HepG2 (cell line): ENCODE results near the gene DDX1.

Experiments
- EP300 ChIP-seq, 3 experiments: sonication (generic) in 1 of 3; formaldehyde crosslinking in 1 of 3; IDR thresholded peaks; 2 replicates each; pipeline versions ENCODE4 v1.5.1 to v1.6.1; 2011 to 2020; ENCODE audit warnings: low read depth in 2 of 3, low read length in 2 of 3, borderline replicate concordance in 1 of 3, improper control_type of control experiment in 1 of 3, mild to moderate bottlenecking in 1 of 3, missing genetic modification reagents in 1 of 3, moderate library complexity in 1 of 3
- KDM5B ChIP-seq: sonication (generic); formaldehyde crosslinking; IDR thresholded peaks from 2 replicates; pipeline ENCODE4 v1.4.0; 2020; ENCODE audit warnings: missing genetic modification reagents, mild to moderate bottlenecking, borderline replicate concordance
- MAFF ChIP-seq: IDR thresholded peaks from 2 replicates; pipeline ENCODE4 v1.6.1; 2011; ENCODE audit warnings: low read depth, low read length, improper control_type of control experiment
- NFRKB ChIP-seq: fragments of 450-650 bp; IDR thresholded peaks from 2 replicates; pipeline ENCODE4 v1.6.1; 2017
- SRSF9 ChIP-seq: fragments of 200-400 bp; formaldehyde crosslinking; IDR thresholded peaks from 2 replicates; pipeline ENCODE4 v1.6.1; 2018; ENCODE audit warnings: borderline replicate concordance, mild to moderate bottlenecking, low read depth, low read length; ENCODE audit not compliant: insufficient read depth, poor library complexity, severe bottlenecking
- TF ChIP-seq, protein P1 (sequence below): sonication (generic); formaldehyde crosslinking; IDR thresholded peaks from 2 replicates; pipeline ENCODE4 v1.4.0; 2020; ENCODE audit warnings: missing genetic modification reagents

GRCh38 chr2:15664273-15665066 lies 72.8 kb downstream of the DDX1 start:
- TF ChIP-seq, protein P1, sequence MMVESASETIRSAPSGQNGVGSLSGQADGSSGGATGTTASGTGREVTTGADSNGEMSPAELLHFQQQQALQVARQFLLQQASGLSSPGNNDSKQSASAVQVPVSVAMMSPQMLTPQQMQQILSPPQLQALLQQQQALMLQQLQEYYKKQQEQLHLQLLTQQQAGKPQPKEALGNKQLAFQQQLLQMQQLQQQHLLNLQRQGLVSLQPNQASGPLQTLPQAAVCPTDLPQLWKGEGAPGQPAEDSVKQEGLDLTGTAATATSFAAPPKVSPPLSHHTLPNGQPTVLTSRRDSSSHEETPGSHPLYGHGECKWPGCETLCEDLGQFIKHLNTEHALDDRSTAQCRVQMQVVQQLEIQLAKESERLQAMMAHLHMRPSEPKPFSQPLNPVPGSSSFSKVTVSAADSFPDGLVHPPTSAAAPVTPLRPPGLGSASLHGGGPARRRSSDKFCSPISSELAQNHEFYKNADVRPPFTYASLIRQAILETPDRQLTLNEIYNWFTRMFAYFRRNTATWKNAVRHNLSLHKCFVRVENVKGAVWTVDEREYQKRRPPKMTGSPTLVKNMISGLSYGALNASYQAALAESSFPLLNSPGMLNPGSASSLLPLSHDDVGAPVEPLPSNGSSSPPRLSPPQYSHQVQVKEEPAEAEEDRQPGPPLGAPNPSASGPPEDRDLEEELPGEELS (CRISPR knock-in tag), result no peak
- no peak for TF ChIP-seq KDM5B (CRISPR knock-in tag)
- TF ChIP-seq NFRKB, result no peak
- TF ChIP-seq EP300 (IDR thresholded peaks at IDR 0.05; ENCODE audit: low read depth in 2 of 2, low read length in 2 of 2), result no peak
- TF ChIP-seq EP300 (CRISPR knock-in tag; IDR thresholded peaks at IDR 0.05; ENCODE audit: borderline replicate concordance), result no peak
- no peak for TF ChIP-seq SRSF9
- no peak for TF ChIP-seq MAFF
